ENCODE data around the gene UMAD1.

Gene UMAD1

GRCh38 chr7:7883394-7883793 is 242.8 kb downstream of the UMAD1 start:
- ATAC-seq (ENCODE audit: low read depth) (no peak), DNase-seq (ENCODE audit: low spot score) (no peak)
- Histone ChIP-seq H3K9me3 (ENCODE audit: severe bottlenecking) (no peaks in the 10 kb centered on the region), H3K36me3 (ENCODE audit: low read depth) (no peaks in the 10 kb centered on the region), H3K27ac (ENCODE audit: poor library complexity, severe bottlenecking) (no peak overlapping the region), H3K27me3 (ENCODE audit: insufficient read depth, poor library complexity, severe bottlenecking) (no peaks in the 10 kb centered on the region), H3K4me3 (ENCODE audit: severe bottlenecking) (no peak overlapping the region), H3K4me1 (ENCODE audit: insufficient read depth, poor library complexity, severe bottlenecking) (no peaks in the 10 kb centered on the region)
- TF ChIP-seq CTCF (IDR thresholded peaks at IDR 0.05; ENCODE audit: poor library complexity, severe bottlenecking), result no peak

DNA sequence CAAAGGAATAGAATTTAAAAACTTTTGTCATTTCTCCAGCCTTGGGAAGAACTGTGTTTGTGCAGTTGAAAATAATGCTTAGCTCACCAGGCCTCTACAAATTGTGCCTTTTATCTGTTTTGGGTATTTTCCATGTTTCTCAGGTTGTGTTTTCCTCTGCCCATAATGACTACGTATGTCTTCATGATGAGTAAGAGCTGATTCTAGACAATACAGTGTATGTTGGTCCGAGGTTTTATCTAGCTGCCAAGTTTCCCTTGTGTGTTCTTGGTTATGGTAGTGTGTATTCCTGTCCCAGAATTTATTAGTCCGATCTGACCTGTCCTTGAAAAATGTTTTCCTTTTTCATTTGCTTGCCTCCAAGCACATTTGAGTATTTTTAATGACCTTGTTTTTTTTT is 244.3 kb downstream of the UMAD1 start:
- DNase-seq (ENCODE audit: low spot score) (no peak), ATAC-seq (ENCODE audit: low read depth) (no peak)
- H3K27me3 ChIP-seq (ENCODE audit: insufficient read depth, poor library complexity, severe bottlenecking), result no peaks in the 10 kb centered on the region
- no peak for TF ChIP-seq CTCF (IDR thresholded peaks at IDR 0.05; ENCODE audit: poor library complexity, severe bottlenecking)
- no peak overlapping the region for H3K4me3 ChIP-seq (ENCODE audit: severe bottlenecking)
- H3K36me3 ChIP-seq (ENCODE audit: low read depth), result no peaks in the 10 kb centered on the region
- H3K9me3 ChIP-seq (ENCODE audit: severe bottlenecking), result no peaks in the 10 kb centered on the region
- no peak overlapping the region for H3K27ac ChIP-seq (ENCODE audit: poor library complexity, severe bottlenecking)
- no peaks in the 10 kb centered on the region for H3K4me1 ChIP-seq (ENCODE audit: insufficient read depth, poor library complexity, severe bottlenecking)

GRCh38 chr7:7889791-7890568 is 249.4 kb downstream of the UMAD1 start:
- Histone ChIP-seq H3K9me3 (ENCODE audit: severe bottlenecking) (no peaks in the 10 kb centered on the region), H3K27ac (ENCODE audit: poor library complexity, severe bottlenecking) (no peak overlapping the region), H3K4me1 (ENCODE audit: insufficient read depth, poor library complexity, severe bottlenecking) (no peaks in the 10 kb centered on the region), H3K4me3 (ENCODE audit: severe bottlenecking) (no peak overlapping the region), H3K27me3 (ENCODE audit: insufficient read depth, poor library complexity, severe bottlenecking) (no peaks in the 10 kb centered on the region), H3K36me3 (ENCODE audit: low read depth) (no peaks in the 10 kb centered on the region)
- no peak for TF ChIP-seq CTCF (IDR thresholded peaks at IDR 0.05; ENCODE audit: poor library complexity, severe bottlenecking)
- DNase-seq (ENCODE audit: low spot score) (no peak), ATAC-seq (ENCODE audit: low read depth) (no peak)

- TF ChIP-seq CTCF (IDR thresholded peaks at IDR 0.05; ENCODE audit: poor library complexity, severe bottlenecking), result no peak
These were observed 254.6 kb downstream of the UMAD1 start for GRCh38 chr7:7895004-7895650.

GRCh38 chr7:7895754-7896153 is 255.2 kb downstream of the UMAD1 start:
- no peak overlapping the region for H3K27ac ChIP-seq (ENCODE audit: poor library complexity, severe bottlenecking)
- H3K9me3 ChIP-seq (ENCODE audit: severe bottlenecking), result no peaks in the 10 kb centered on the region
- peaks cover 12% of the 10 kb centered on the region for H3K4me1 ChIP-seq (ENCODE audit: insufficient read depth, poor library complexity, severe bottlenecking)
- no peak overlapping the region for H3K4me3 ChIP-seq (ENCODE audit: severe bottlenecking)
- no peaks in the 10 kb centered on the region; the same call in 1 of the 2 replicates for H3K36me3 ChIP-seq (ENCODE audit: low read depth)
- ATAC-seq (ENCODE audit: low read depth), result no peak
- H3K27me3 ChIP-seq (ENCODE audit: insufficient read depth, poor library complexity, severe bottlenecking), result no peaks in the 10 kb centered on the region
- DNase-seq (ENCODE audit: low spot score), result no peak
- no peak for TF ChIP-seq CTCF (IDR thresholded peaks at IDR 0.05; ENCODE audit: poor library complexity, severe bottlenecking)

More at GRCh38 chr7:7895004-7895650, 254.6 kb downstream of the UMAD1 start:
- no peak overlapping the region for H3K4me3 ChIP-seq (ENCODE audit: severe bottlenecking)
- no peaks in the 10 kb centered on the region for H3K27me3 ChIP-seq (ENCODE audit: insufficient read depth, poor library complexity, severe bottlenecking)
- peaks cover 12% of the 10 kb centered on the region for H3K4me1 ChIP-seq (ENCODE audit: insufficient read depth, poor library complexity, severe bottlenecking)
- no peaks in the 10 kb centered on the region for H3K9me3 ChIP-seq (ENCODE audit: severe bottlenecking)
- no peaks in the 10 kb centered on the region; the same call in 1 of the 2 replicates for H3K36me3 ChIP-seq (ENCODE audit: low read depth)
- no peak for DNase-seq (ENCODE audit: low spot score)
- ATAC-seq (ENCODE audit: low read depth), result no peak
- no peak overlapping the region for H3K27ac ChIP-seq (ENCODE audit: poor library complexity, severe bottlenecking)
